GM21529 (cell line): Measurements from ENCODE around the gene F13A1.

Experiments used
- ATAC-seq: cut with Tn5 transposase; IDR thresholded peaks from one replicate; pipeline ENCODE4 v1.9.1; 2021; ENCODE audit not compliant: unreplicated experiment

F13A1 gene

GRCh38 chr6:6195080-6195479 is 125.4 kb downstream of the F13A1 start:
- no peak for ATAC-seq

- ATAC-seq: no peak
Measured at GRCh38 chr6:6193221-6193745, 127.2 kb downstream of the F13A1 start.

GRCh38 chr6:6191909-6192308 is 128.6 kb downstream of the F13A1 start:
- ATAC-seq: no peak

- ATAC-seq: no peak
Measured at GRCh38 chr6:6191476-6191875, 129.0 kb downstream of the F13A1 start.

- ATAC-seq: no peak
Measured at GRCh38 chr6:6180684-6181083, 139.8 kb downstream of the F13A1 start.

GRCh38 chr6:6179858-6180623 is 140.4 kb downstream of the F13A1 start:
- ATAC-seq: no peak

GRCh38 chr6:6178795-6179194 is 141.7 kb downstream of the F13A1 start:
- ATAC-seq: no peak

GRCh38 chr6:6177754-6178153 is 142.7 kb downstream of the F13A1 start:
- ATAC-seq: no peak

- no peak for ATAC-seq
Measured at GRCh38 chr6:6176586-6177228, 143.8 kb downstream of the F13A1 start.

- no peak for ATAC-seq
Measured at GRCh38 chr6:6176127-6176526, 144.3 kb downstream of the F13A1 start.

- ATAC-seq: no peak
Measured at GRCh38 chr6:6169141-6169540, 151.3 kb downstream of the F13A1 start.

- no peak for ATAC-seq
Measured at GRCh38 chr6:6166064-6166463, 154.4 kb downstream of the F13A1 start.

- no peak for ATAC-seq
Measured at GRCh38 chr6:6164367-6164766, 156.1 kb downstream of the F13A1 start.

GRCh38 chr6:6154335-6154734 is 166.1 kb downstream of the F13A1 start:
- no peak for ATAC-seq

GRCh38 chr6:6152060-6152459 is 168.4 kb downstream of the F13A1 start:
- no peak for ATAC-seq

- no peak for ATAC-seq
Measured at GRCh38 chr6:6148192-6148815, 172.2 kb downstream of the F13A1 start.

GRCh38 chr6:6131492-6132109 is 188.9 kb downstream of the F13A1 start:
- no peak for ATAC-seq

- no peak for ATAC-seq
Measured at GRCh38 chr6:6125495-6125894, 195.0 kb downstream of the F13A1 start.

GRCh38 chr6:6123803-6124202 is 196.7 kb downstream of the F13A1 start:
- no peak for ATAC-seq

GRCh38 chr6:6121943-6122342 is 198.5 kb downstream of the F13A1 start:
- ATAC-seq: no peak

GRCh38 chr6:6105472-6106036 is 214.9 kb downstream of the F13A1 start:
- ATAC-seq: no peak
